T-helper 22 cell (primary cell): ENCODE data around the gene TBC1D19.

Experiments
- DNase-seq: peaks from one replicate; pipeline ENCODE4 v3.0.0-alpha.2; 2020; ENCODE audit warnings: low read depth

The TBC1D19 gene

GRCh38 chr4:26782830-26783202, 198.9 kb downstream of the TBC1D19 start:
- DNase-seq = no peak

GRCh38 chr4:26784207-26784865, 200.5 kb downstream of the TBC1D19 start:
- DNase-seq = no peak

- no peak for DNase-seq
Measured at GRCh38 chr4:26785312-26785711, 201.4 kb downstream of the TBC1D19 start.

GRCh38 chr4:26785810-26786209, 201.9 kb downstream of the TBC1D19 start:
- no peak for DNase-seq

GRCh38 chr4:26786916-26787315, 203.0 kb downstream of the TBC1D19 start:
- DNase-seq = no peak

GRCh38 chr4:26787461-26788340, 203.8 kb downstream of the TBC1D19 start:
- DNase-seq = no peak

GRCh38 chr4:26788341-26788733, 204.5 kb downstream of the TBC1D19 start:
- DNase-seq = no peak

GRCh38 chr4:26789208-26789607, 205.3 kb downstream of the TBC1D19 start:
- DNase-seq = no peak

GRCh38 chr4:26791346-26791745, 207.5 kb downstream of the TBC1D19 start:
- DNase-seq = no peak

- no peak for DNase-seq
Measured at GRCh38 chr4:26792639-26793038, 208.8 kb downstream of the TBC1D19 start.

GRCh38 chr4:26793735-26794134, 209.9 kb downstream of the TBC1D19 start:
- DNase-seq = no peak

GRCh38 chr4:26796081-26796480, 212.2 kb downstream of the TBC1D19 start:
- no peak for DNase-seq

- DNase-seq = no peak
Measured at GRCh38 chr4:26802790-26803189, 218.9 kb downstream of the TBC1D19 start.

GRCh38 chr4:26803211-26803861, 219.5 kb downstream of the TBC1D19 start:
- DNase-seq = no peak

- no peak for DNase-seq
Measured at GRCh38 chr4:26804451-26804850, 220.6 kb downstream of the TBC1D19 start.

- no peak for DNase-seq
Measured at GRCh38 chr4:26804925-26805324, 221.0 kb downstream of the TBC1D19 start.
